ENCODE measurements around the gene MSRB1. TPM values are rescaled to one million over a fixed set of nuclear protein-coding genes. Genes with fewer than 3 reads are reported as not detected.
A peak's percentile ranks its signal among the peaks of the same experiment; 100 is the strongest.

MSRB1 gene
- polyA plus RNA-seq, 2 of the 4 experiments (the other 2 are of a cell fraction) = 27.7 to 37.5 TPM

- TF ChIP-seq RNF2 (IDR thresholded peaks at IDR 0.05; ENCODE audit: borderline replicate concordance, low read depth) (no peak), CHD4 (IDR thresholded peaks at IDR 0.05; ENCODE audit: borderline replicate concordance) (no peak)
- POLR2A ChIA-PET = no interaction called here
- no peak for FAIRE-seq
- DNase-seq (ENCODE audit: low read depth in 1 of 2, low spot score in 1 of 2) = no peak
- Histone ChIP-seq H3K4me2 (no peak overlapping the region), H3K4me3 (no peak overlapping the region), H3K4me1 (peaks cover 19% of the 10 kb centered on the region), H3K27ac (no peak overlapping the region), H3K9me3 (no peaks in the 10 kb centered on the region)
- CTCF ChIA-PET = interaction anchor here (1.0 to 3.0 kb wide), 5 partner anchors 9 to 45 kb away, joined by 3 to 9 read pairs (median 4); partner anchors contain the start of gene NDUFB10
- 88% methylated on average over 29 of the region's 41 CpGs for WGBS (ENCODE audit: missing lambda C conversion rate)
- no peak for ATAC-seq
These were observed 25.4 kb upstream of the MSRB1 start for GRCh38 chr16:1968146-1968953.

- DNase-seq (ENCODE audit: low read depth in 1 of 2, low spot score in 1 of 2) = no peak
- Histone ChIP-seq H3K27ac (peak within 1 kb of the TSS; percentile 92 to 100), H3K4me3 (peak within 1 kb of the TSS; percentile 88), H3K9me3 (no peaks in the 10 kb centered on the region), H3K4me1 (peaks cover 27% of the 10 kb centered on the region), H3K4me2 (peak within 1 kb of the TSS; percentile 93)
- TF ChIP-seq CHD4 (IDR thresholded peaks at IDR 0.05; ENCODE audit: borderline replicate concordance) = no peak
- no peak for TF ChIP-seq HOXB13 (CRISPR knock-in tag; IDR thresholded peaks at IDR 0.05; ENCODE audit: low read depth)
- TF ChIP-seq TFCP2L1 (CRISPR knock-in tag; IDR thresholded peaks at IDR 0.05) = no peak
- TF ChIP-seq NFE2L2 (conservative IDR thresholded peaks at IDR 0.05; ENCODE audit: low read length) = no peak
- TF ChIP-seq EP300 (IDR thresholded peaks at IDR 0.05) = no peak
- no peak for TF ChIP-seq KDM5A (IDR thresholded peaks at IDR 0.05)
- TF ChIP-seq USF2 (IDR thresholded peaks at IDR 0.05) = no peak
- CTCF ChIA-PET = interaction anchor here (0.6 to 3.0 kb wide), 8 partner anchors 12 to 180 kb away, joined by 3 to 11 read pairs (median 4); partner anchors contain the start of gene GFER
- WGBS (ENCODE audit: missing lambda C conversion rate) = 85% methylated on average over 3 of the region's 6 CpGs
- FAIRE-seq = no peak
- ATAC-seq = no peak
- POLR2A ChIA-PET = interaction anchor here (2.2 kb wide), 1 partner anchor 17 kb away, joined by 50 read pairs; the partner anchor contains the start of genes GFER and NOXO1
These were observed 23.5 kb upstream of the MSRB1 start, which contains the start of gene RNF151 for GRCh38 chr16:1966460-1966859. Gene RNF151 (plus strand): TSS chr16:1966856. CDS start chr16:1966882, 26 bp downstream.

- H3K4me3 ChIP-seq = peak overlapping the region; percentile 88
- TF ChIP-seq RCOR1 (IDR thresholded peaks at IDR 0.05; ENCODE audit: low read depth, low read length) = no peak
- peak overlapping the region; percentile 92 to 100 for H3K27ac ChIP-seq
- ATAC-seq (no peak), FAIRE-seq (no peak), DNase-seq (ENCODE audit: low read depth in 1 of 2, low spot score in 1 of 2) (no peak)
- peak overlapping the region; percentile 93 for H3K4me2 ChIP-seq
- no peaks in the 10 kb centered on the region for H3K9me3 ChIP-seq
- CTCF ChIA-PET = interaction anchor here (0.8 to 3.0 kb wide), 9 partner anchors 13 to 176 kb away, joined by 3 to 11 read pairs (median 4); partner anchors contain the start of gene GFER
- POLR2A ChIA-PET = interaction anchor here (0.7 to 2.2 kb wide), 20 partner anchors 10 to 190 kb away, joined by 3 to 50 read pairs (median 6); partner anchors contain the start of genes FAHD1, GFER, HAGH and MSRB1
- peaks cover 31% of the 10 kb centered on the region for H3K4me1 ChIP-seq
- WGBS (ENCODE audit: missing lambda C conversion rate) = 11% methylated on average over 20 of the region's 24 CpGs
These were observed 22.5 kb upstream of the MSRB1 start for GRCh38 chr16:1965396-1966001.

GRCh38 chr16:1964506-1965395 is 21.8 kb upstream of the MSRB1 start, which contains the start of gene RPS2:
Gene RPS2 (minus strand): TSS chr16:1964826. CDS start chr16:1964625, 201 bp downstream.
- Histone ChIP-seq H3K4me1 (peaks cover 34% of the 10 kb centered on the region), H3K27ac (peak within 1 kb of the TSS; percentile 92 to 100), H3K4me3 (peak within 1 kb of the TSS; percentile 88), H3K9me3 (no peaks in the 10 kb centered on the region), H3K4me2 (peak within 1 kb of the TSS; percentile 94)
- no peak for FAIRE-seq
- POLR2A ChIA-PET = interaction anchor here (0.7 to 2.2 kb wide), 33 partner anchors 11 to 537 kb away, joined by 3 to 50 read pairs (median 5); partner anchors contain the start of genes ECI1, FAHD1, GFER and HAGH
- ATAC-seq = peak; percentile 67 to 81
- CTCF ChIA-PET = interaction anchor here (0.6 to 2.3 kb wide), 5 partner anchors 18 to 158 kb away, joined by 3 to 11 read pairs (median 4); partner anchors contain the start of gene GFER
- peak; percentile 99 for DNase-seq (ENCODE audit: low read depth in 1 of 2, low spot score in 1 of 2)
- WGBS (ENCODE audit: missing lambda C conversion rate) = 1% methylated on average over 42 of the region's 97 CpGs
- TF ChIP-seq HMGXB4 (CRISPR knock-in tag; IDR thresholded peaks at IDR 0.05; ENCODE audit: borderline replicate concordance) = peak; percentile 52; the same call in 1 of the 2 replicates
- no peak for TF ChIP-seq MAZ (IDR thresholded peaks at IDR 0.05; ENCODE audit: borderline replicate concordance, low read depth, low read length)
- no peak for TF ChIP-seq FOSL2 (IDR thresholded peaks at IDR 0.05)
- no peak for TF ChIP-seq FOSL2 (CRISPR knock-in tag; IDR thresholded peaks at IDR 0.05)
- peak; percentile 47; the same call in 1 of the 2 replicates for TF ChIP-seq PBX3 (IDR thresholded peaks at IDR 0.05)
- TF ChIP-seq KDM1A (IDR thresholded peaks at IDR 0.05; ENCODE audit: low read depth) = 0 out of 2 replicates have a peak, but pooled peaks have one; percentile 51
- TF ChIP-seq CHD4 (IDR thresholded peaks at IDR 0.05; ENCODE audit: borderline replicate concordance) = no peak
- TF ChIP-seq TP53 (CRISPR knock-in tag; IDR thresholded peaks at IDR 0.05) = peak; percentile 74; the same call in 1 of the 2 replicates

Measured in A549 (cell line).